DMS153 treated with DMSO at 0.1 percent for 48 hours (cell line): ENCODE results near the gene KIF3C.
"Not testable (repeated sequence)": the region's sequence is repeated elsewhere in the genome, so short reads cannot be mapped to it uniquely, and the experiment has no call there.

Experiments used
- DNase-seq: peaks from one replicate; lab custom pipeline; 2025; ENCODE audit not compliant: unreplicated experiment; lab: John Stamatoyannopoulos, UW

The KIF3C gene

DNA sequence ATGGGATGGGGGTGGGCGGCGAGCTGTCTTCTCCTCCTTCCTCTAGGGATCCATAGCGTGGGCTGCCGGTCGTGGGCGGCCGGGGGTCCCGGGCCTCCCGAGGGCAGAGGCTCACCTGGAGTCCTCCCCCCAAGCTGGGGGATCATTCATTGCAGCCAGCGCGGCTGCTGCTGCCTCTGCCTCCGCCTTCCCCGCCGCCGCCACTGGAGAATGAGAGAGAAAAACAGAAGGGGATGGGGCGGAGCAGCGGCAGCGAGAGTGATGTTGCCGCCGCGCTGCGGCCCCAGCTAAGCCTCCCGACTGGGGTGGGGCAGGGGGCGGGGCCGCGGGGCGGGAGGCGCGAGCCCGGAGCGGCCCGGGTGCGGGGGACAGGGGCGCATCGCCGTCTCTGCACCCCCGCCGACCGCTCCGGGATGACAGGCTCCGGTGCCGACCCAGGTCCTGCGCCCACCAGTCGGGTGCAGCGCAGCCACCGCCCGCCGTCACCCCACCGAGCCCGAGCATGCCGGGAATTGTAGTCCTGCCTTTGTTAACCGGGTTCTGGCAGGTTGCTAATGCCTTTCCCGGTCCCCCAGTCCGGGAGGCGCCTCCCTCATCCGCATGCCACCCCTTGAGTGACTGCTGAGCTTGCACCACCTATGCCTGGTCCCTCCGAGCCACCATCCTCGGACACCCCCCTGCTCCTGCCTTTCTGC lies at the start of gene KIF3C:
Gene KIF3C, minus strand, starts transcription at position 225 of the 695 bp plus-strand sequence. CDS start 580 bp downstream, outside the sequence.
- peak; percentile 46 for DNase-seq

DNA sequence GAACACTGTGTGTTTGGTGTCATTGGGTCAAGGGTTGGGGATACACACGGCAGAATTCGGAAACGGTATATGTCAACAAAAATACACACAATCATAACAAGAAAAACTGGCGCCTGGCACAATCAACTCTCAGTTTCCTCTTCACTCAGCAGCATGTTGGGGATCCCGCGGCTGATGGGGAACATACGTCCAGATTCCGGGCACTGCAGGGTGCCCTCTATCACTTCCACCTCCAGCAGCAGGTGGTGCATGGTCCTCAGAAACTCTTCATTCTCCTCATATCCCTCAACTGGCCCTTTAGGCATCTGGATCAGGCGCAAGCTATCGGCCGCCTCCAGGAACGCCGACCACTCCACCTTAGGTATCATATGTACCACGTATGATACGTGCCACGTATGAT lies 45.8 kb upstream of the KIF3C start:
- not testable (repeated sequence) for DNase-seq

DNA sequence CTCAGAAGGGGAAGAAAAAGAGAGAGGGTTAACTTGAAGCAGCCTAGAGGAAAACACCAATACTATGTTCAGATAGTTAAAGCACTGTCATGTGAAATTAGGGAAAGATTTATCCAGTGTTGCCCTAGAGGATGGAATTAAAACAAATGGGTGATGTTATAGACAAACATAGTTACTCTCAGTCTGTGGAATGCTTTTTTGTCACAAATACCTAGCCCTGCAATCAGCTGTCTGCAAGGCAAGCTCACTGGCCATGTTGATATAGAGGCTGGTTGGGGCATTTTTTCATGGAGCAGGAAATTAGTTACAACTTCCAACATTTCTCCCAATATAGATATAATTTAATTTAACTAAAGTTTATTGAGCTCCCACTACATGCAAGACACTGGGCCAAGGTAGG lies 43.2 kb upstream of the KIF3C start:
- no peak for DNase-seq

DNA sequence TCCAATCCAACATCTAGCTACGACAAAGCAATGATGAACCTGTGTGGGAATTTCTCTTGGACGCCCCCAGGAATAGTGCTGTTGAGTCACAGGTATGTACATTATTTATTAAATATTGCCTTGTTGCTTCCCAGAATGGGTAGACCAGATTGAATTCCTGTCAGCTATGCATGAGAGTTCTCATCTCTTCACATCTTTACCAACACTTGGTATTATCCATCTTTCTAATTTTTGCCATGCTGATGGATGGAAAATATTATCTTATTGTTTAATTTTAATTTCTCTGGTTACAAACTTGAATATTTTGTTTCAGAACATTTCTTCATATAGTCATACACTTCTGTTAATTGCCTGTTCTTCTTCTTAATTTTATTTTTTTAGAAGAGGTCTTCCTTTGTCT lies 42.0 kb upstream of the KIF3C start:
- DNase-seq, result no peak

DNA sequence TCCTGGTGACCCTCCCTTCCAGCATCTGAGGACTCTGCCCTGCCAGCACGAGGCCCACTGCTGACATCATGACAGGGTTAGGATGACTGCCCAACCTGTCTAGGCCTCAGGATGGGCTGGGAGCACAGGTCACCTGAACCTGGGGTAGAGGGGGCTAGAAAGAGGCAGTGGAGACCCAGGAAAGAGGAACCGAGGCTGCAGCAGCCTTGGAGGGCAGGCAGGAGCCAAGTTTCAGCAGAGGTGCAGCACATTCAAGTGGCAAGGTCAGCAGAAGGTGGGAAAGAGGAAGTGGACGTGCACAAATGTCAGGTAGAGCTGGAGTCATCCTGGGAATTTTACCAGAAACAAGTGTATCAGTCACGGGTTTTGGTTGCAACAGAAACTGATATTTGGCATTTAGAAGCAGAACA lies 37.9 kb upstream of the KIF3C start:
- no peak for DNase-seq

DNA sequence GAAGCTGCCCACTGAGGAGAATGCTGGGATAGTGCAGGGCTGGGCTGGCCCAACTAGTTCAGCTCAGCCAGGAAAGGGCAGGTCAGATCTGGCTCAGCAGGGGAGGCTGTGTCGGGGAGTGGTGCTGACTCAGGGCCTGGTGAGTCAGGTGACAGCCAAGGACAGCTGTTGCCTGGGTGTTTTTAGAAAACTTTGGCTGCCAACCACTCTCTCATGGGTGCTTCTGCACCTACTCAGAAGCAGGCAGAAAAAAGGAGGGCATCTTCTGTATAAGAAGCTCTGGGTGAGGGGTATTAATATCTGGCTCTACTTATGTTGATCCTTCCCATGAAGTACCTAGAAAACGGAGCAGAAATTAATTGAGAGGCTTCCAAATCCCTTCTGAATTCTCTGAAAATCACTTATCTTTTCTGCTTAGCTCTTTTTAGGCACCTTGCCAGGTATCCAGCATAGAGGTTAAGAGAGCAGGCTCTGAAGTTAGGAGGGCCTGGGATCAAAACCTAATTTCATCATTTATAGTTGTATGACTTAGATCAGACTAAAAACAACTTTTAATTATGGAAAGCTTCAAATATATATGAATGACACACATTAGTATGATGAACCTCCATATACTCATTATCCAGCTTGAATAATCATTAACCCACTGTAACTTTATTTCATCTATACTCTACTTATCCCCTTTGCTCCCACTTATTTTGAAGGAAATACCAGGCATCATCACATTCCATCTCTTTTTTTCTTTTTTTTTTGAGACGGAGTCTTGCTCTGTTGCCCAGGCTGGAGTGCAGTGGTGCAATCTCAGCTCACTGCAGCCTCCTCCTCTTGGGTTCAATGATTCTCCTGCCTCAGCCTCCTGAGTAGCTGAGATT lies 36.1 kb upstream of the KIF3C start:
- no peak for DNase-seq

DNA sequence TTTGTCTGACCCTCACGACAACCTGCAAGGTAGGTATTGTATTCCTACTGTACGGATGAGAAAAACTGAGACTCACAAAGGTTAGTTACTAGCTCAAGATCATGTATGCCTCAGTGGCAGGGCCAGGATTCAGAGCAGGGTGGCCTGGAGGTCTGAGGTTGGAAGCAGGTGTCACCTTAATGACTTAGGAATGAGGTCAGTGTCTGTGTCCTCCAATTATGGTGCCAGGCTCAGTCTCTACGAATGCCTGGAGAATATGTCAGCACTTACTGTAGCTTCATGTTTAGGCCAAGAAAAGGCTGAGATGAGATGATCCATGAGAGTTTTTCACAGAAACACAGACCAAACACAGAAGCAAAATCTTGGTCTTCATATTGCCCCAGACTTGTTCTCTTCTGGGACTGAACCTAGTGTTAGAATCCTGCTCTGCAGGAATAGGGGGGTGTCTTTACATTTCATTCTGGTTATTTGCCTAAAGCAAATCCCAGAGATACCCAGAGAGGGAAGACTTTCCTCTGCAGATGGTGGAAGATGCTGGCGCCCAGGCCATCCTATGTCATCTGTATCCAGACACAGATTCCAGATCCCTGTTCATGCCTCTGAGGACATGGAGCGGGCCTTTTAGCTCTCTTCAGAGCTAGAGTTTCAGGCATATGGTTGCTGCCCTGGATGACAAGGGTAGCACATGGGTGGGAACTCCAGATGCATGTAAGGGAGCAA lies 35.3 kb upstream of the KIF3C start:
- DNase-seq, result no peak

DNA sequence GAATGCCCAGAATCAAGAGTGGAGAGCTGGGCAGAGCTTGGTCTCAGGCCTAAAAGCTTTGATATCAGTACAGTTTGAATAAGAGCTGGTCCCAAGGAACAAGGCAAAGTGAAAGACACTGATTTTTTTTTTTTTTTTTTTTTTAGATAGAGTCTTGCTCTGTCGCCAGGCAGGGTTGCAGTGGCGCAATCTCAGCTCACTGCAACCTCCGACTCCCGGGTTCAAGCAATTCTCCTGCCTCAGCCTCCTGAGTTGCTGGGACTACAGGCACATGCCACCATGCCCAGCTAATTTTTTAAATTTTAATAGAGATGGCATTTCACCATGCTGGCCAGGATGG lies 34.4 kb upstream of the KIF3C start:
- DNase-seq, result not testable (repeated sequence)

DNA sequence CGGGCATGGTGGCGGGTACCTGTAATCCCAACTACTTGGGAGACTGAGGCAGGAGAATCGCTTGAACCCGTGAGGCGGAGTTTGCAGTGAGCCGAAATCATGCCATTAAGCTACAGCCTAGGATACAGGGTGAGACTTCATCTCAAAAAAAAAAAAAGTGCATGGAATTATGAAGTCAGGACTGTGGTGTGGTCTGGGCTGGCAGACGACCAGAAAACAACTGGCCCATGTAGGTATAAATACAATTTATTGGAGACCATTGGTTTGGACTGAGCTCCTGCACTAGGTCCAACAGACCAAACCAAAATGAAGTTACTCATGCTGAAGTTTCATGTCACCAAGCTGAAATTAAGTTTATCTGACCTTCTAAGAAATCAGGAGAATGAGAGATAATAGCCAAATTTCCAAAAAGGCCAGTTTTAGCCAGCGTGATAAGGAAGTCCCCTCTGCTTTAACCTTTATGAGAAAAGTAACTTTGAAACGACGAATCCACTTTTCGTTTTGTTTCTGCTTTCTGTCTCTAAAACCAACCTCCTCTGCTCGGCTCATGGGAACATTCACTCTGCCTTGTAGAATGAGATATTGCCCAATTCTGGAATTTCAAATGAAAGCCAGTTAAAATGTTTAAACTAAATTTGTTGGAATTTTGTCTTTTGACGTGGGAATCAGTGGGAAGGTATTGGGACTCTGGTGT lies 33.9 kb upstream of the KIF3C start:
- no peak for DNase-seq

DNA sequence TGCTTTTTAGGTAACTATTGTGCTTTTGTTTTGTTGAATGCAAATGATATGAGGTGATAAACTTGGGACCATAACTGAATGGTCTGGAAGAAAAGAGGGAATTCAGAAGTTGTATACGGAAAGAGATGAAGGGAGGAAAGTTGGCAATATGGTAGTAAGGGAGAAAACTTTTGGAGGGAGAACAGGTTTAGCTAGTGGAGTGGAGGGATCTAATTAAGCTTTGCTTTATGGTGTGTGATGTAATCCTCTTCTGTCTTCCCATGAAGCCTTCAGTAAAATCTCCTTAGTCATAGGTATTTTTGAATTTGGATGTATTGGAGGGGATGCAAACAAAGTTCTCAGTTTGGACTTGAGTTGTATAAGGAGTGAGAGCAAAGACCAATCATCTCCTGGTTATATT lies 31.4 kb upstream of the KIF3C start:
- DNase-seq, result no peak

DNA sequence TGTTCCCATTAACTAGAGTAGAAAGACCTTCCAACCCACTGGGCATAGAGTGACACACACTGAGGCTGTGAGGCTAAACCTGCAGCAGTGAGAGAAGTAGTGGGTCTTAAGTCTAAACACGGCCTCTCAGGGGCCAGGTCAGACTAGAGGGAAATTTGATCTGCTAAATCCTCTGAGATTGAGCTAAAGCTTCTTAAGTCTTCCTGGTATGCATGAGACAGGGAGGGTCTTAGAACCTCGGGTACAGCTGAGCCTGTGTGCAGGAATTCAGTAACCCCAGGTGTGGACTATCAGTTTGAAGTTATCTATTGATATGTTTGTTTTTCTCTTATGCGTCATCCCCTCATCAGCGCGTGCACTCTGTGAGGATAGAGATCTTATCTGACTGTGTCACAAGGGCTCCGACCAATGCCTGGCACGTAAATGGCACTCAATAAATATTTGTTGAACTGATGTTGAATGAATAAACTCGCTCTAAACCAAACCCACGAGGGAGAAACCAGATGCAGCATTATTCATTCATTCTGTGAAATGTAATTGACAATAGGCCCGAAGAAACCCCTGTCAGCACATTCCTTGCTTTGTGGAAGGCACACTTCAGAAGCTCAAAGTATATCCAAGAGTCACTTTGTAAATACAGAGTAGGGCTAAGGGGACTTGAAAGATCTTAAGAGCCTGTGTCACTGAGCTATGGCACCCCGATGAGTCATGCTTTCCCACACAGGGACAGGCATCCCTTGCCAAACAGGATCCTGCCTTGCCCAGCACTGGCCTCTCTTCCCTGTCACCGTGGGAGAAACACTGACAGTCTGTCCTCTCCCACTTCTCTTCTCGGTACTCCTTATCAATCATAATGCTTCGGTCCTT lies 29.9 kb upstream of the KIF3C start:
- DNase-seq, result peak; percentile 41

DNA sequence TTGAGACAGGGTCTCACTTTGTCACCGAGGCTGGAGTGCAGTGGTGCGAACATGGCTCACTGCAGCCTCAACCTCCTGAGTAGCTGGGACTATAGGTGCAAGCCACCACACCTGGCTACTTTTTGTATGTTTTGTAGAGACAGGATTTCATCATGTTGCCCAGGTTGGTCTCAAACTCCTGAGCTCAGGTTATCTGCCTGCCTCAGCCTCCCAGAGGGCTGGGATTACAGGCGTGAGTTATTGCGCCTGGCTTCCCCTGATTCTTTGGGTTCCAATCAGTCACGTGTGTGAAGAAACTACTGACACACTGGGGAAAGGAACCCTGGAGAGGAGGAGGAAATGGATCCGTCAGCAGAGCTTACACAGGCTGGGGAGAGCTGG lies 29.3 kb upstream of the KIF3C start:
- no peak for DNase-seq

DNA sequence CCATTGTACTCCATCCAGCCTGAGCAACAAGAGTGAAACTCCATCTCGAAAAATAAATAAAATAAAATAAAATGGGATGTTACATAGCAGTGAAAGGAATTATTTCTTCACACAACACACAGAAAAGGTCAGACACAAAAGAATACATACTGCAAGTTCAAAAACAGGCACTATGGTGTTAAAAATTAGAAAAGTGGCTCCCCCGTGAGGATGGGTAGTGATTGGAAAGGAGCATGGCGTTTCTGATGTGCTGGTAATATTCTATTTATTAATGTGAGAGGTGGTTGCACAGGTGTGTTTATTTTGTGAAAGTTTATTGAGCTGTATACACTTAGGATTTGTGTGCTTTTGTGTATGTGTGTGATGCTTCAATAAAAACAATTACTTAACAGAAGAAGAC lies 28.6 kb upstream of the KIF3C start:
- DNase-seq, result no peak

DNA sequence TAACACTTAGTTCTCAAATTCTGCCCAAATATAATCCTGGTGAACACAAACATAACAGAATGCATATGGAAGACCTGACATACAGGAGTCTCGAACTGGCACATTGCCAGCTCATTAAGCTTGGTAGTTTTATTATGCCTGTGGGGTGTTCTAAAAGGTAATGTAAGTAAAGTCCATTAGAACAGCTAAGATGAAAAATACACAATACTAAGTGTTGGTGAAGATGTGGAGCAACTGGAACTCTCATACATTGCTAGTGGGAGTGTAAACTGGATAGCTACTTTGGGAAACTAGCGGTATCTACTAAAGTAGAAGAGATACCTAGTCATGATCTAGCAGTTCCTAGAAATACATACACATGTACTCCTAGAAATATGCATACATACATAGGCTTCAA lies 27.3 kb upstream of the KIF3C start:
- DNase-seq, result no peak

DNA sequence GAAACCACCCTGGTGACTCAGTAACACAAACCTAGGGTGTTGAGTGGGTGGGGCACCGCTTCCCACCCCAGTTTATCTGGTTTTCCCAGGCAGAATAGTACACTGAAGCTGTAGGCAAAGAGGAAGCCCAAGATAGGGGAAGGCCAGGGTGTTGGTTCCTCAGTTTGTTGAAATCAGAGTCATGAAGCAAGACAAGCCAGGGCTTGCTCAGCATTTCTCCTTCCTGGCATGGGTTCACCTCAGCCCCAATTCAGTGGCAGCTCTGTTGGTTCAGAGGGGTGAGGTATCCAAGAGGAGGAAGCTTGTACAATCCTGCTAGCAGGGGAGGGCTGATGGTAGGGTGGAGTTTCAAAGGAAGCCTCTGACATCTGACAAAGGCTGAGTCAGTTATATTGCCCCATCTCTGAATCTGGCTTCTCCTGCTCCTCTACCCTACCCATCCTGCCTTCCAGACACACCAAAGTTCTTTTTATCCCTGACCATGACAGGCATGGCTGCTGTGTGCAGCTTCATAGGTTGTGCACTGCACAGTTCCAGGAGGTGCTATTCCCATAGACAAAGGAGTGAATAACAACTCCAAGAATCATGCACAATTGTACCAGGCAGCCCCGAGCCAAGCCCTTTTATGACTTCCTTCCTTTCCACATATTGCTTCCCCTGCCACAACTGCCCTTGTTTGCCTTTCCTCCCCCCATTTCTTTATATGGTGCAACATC lies 26.7 kb upstream of the KIF3C start:
- DNase-seq, result no peak

DNA sequence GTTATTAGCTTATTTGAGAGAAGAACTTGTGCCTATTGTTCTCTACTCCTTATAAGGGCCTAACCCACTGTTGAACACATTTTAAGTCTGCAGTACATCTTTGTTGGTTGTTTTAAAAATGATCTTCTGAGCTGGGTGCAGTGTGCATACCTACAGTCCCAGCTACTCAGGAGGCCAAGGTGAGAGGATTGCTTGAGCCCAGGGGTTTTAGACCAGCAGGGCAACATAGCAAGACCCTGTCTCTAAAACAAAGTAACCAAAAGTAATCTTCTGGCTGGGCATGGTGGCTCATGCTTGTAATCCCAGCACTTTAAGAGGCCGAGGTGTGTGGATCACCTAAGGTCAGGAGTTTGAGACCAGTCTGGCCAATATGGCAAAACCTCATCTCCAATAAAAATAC lies 25.8 kb upstream of the KIF3C start:
- no peak for DNase-seq

DNA sequence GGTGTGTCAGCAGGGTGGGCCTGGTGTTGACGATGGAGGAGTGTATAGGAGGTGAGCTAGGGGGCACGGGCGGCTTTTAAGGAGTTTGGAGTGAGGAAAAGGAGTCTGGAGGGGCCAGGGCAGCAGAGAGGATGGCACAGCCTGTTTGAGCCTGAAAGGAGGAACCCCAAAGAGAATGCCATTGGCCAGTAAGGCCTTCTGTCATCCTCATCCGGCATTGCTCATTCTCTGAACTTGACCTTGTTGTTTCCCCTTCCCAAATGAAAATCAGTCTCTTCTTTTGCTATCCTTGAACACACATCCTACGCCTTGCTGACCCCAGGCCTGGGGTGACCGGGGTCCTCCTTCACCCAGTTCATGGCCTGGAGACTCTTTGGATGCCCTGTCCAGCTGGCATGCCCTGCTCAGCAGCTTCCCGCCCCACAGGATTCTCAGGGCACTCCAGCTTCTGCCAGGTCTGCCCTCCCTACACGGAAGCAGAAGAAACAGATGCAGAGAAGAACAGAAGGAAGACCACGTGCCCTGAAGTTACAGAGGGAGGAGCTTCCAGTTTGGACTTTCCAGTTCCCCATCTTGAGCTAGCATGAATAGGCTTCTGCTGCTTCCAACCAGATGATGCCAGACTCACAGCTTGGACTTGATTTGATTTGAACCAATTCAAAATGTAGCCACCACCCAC lies 20.5 kb upstream of the KIF3C start:
- DNase-seq, result no peak

DNA sequence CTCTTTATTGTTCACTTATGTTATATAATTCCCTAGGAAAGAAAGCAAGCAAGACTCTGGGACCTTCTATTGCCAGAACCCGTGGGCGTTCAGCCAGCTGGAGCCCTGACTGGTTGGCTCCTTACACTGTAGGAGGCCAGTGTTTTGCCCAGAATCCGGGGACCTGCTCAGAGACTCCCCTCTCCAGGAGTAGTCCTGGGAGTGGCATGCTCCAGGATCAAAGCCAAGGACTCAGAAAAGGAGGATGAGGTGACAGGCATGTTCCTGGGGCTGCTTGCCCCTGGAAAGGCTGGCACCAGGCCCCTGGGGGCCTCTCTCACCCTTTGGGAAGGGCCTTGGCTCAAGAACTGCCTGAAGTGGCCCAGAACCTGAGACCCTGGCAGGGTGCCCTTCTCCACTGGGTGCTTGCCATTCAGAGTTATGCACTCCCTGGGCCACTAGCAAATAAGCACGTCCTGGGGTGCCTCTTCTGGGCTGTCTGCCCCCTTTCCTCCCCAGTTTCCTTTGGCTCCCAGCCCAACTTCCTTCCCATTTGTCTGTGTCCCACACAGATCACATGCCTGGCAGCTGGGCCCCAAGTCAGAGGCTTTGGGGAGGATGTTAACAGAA lies 19.6 kb upstream of the KIF3C start:
- no peak for DNase-seq

DNA sequence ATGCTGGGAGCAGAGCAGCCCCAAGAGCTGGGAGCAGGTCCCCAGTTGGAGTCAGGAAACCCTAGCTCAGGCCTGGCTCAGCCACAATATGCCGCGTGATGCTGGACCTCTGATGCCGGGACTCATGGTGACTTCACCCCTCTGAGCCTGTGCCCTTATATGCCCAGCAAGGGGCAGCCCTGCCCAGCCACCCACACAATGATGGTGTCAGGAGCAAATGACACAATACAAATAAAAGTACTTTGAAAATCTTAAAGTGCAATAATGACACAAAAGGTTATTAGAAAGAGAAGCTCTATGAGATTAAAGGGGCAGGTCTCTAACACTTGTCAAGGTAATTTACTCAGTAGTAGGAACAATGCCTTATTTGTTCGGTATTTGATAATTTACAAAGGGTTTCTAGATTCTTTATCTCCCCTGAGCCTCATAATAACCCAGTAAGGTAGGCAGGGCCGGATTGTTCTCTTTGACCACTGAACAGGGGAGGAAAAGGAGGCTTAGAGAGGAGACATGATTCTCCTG lies 18.3 kb upstream of the KIF3C start:
- DNase-seq, result no peak
